ENCODE results near the gene FAM149B1.
"Not testable (repeated sequence)": the region's sequence is repeated elsewhere in the genome, so short reads cannot be mapped to it uniquely, and the experiment has no call there.

FAM149B1 gene

GRCh38 chr10:73167783-73168464, at the start of gene FAM149B1, which contains the start of gene ECD:
Gene FAM149B1 (plus strand): TSS chr10:73168119. CDS start chr10:73168340, 221 bp downstream.
Gene ECD (minus strand): TSS chr10:73168008. CDS start chr10:73163937, 4,071 bp downstream.
- DNase-seq, result peak; percentile 89

DNA sequence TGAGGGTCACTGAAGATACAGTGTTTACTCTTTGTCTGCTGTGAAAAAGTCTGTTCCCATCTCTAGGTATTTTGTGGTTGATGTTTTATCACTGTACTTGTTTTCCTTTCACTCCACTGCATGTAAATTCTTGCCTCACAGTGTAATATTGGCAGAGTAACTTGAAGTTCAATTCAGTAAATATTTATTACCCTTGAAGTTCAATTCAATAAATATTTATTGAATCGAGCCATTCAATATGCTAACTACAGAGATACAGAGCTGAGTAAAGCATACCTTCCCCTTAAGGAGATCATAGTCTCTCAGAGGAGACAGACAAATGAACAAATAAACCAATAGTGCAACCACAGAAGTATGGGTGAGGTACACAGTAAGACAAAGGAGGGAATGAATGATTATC, 48.5 kb upstream of the FAM149B1 start:
- no peak for DNase-seq

DNA sequence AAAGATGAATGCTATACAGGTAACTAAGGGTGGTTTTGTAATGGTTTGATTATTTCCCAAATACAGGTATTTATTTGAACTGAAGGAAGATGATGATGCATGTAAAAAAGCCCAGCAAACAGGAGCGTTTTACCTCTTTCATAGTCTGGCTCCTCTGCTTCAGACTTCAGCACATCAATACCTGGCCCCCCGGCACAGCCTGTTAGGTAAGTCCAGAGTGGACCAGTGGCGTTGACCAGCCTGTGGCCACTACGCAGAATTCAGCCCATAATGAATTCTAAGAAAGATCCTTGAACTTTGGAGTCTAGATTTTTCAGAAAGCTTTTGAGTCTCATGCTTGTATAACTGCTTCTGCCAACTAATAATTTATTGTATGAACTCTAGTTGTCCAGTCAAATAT, 48.0 kb upstream of the FAM149B1 start:
- no peak for DNase-seq

DNA sequence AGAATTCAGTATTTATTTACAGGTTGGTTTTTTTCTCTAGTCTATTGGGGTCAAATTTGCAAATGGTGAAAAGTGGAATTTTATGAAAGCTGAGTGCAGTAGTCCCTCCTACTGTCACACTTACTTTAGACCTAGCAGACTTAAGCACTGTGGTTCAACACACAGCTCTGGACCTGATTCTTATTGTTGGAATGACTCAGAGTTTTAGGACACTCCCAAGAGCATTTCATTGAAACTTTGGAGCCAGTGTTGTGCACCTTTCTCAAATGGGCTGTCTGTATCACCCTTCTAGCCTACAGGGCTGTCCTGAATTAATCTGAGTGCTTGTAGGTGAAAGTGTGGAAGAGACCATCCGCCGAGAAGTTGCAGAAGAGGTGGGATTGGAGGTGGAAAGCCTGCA, 41.6 kb upstream of the FAM149B1 start:
- no peak for DNase-seq

DNA sequence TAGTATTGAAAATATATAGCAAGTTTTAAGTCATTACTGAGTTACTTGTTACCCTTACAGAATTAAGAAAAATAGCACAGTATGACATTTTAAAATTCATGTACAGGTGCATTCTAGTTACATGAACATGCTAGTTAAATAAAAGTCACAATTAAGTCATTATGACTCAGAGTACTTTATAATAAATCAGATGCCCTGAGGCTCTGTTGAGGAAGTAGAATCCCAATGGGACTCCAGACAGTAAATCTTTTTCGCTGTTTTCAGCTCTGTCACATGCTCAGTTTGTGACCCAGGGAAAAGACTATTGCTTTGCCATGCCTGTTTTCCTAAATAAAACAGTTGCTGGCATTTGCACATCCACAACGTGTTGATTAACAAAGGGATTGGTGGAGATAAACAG, 36.6 kb upstream of the FAM149B1 start:
- DNase-seq, result no peak

GRCh38 chr10:73131913-73132686, 35.8 kb upstream of the FAM149B1 start:
- no peak for DNase-seq

GRCh38 chr10:73134727-73135126, 33.2 kb upstream of the FAM149B1 start:
- DNase-seq, result no peak

- DNase-seq, result no peak
Observed at GRCh38 chr10:73136627-73137026, 31.3 kb upstream of the FAM149B1 start.

- no peak for DNase-seq
Observed at GRCh38 chr10:73139251-73139650, 28.7 kb upstream of the FAM149B1 start.

- DNase-seq, result no peak
Observed at GRCh38 chr10:73141603-73142002, 26.3 kb upstream of the FAM149B1 start.

- DNase-seq, result not testable (repeated sequence)
Observed at GRCh38 chr10:73150633-73151413, 17.1 kb upstream of the FAM149B1 start.

GRCh38 chr10:73152009-73152408, 15.9 kb upstream of the FAM149B1 start:
- DNase-seq, result no peak

DNA sequence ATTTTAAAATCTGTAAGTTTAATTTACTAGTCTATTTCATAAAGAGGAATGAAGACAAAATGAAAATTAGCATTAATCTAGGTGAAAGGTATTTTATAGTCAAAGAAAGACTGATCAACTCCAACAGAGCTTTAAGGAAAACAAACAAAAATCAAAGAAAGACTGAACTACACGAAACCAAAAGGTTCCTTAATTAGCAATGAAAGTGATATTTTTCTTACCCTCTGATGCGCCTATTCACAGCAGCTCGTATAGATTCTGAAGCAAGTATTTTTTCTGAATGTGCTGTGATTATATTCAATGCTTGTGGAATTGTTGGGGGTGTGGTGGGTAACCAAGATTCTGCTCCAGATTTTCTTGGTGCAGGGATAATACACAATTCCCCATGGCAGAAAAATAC, 11.9 kb upstream of the FAM149B1 start:
- no peak for DNase-seq

- DNase-seq, result peak; percentile 49
Observed at GRCh38 chr10:73159038-73159648, 8.8 kb upstream of the FAM149B1 start.

DNA sequence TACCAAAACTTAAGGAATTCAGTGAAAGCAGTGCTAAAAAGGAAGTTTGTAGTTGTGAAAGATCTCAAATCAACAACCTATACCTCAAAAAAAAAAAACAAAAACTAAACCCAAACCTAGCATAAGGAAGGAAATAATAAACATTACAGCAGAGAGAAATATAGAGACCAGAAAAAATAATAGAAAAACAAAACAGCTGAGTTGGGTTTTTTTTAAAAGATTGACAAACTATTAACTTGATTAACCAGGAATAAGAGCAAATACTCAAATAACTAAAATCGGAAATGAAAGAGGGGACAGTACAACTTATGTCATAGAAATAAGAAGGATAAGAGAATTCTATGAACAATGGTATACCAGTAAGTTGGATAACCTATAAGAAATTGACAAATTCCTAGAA, 6.8 kb upstream of the FAM149B1 start:
- DNase-seq, result no peak

- no peak for DNase-seq
Observed at GRCh38 chr10:73161662-73162061, 6.3 kb upstream of the FAM149B1 start.

GRCh38 chr10:73163096-73163495, 4.8 kb upstream of the FAM149B1 start:
- no peak for DNase-seq

GRCh38 chr10:73166972-73167371, 947 bp upstream of the FAM149B1 start:
- no peak for DNase-seq

- DNase-seq, result no peak
Observed at GRCh38 chr10:73167458-73167782, 499 bp upstream of the FAM149B1 start.

- no peak for DNase-seq
Observed at GRCh38 chr10:73168465-73168803, 515 bp downstream of the FAM149B1 start.

- DNase-seq, result no peak
Observed at GRCh38 chr10:73169320-73169719, 1.4 kb downstream of the FAM149B1 start.

DNA sequence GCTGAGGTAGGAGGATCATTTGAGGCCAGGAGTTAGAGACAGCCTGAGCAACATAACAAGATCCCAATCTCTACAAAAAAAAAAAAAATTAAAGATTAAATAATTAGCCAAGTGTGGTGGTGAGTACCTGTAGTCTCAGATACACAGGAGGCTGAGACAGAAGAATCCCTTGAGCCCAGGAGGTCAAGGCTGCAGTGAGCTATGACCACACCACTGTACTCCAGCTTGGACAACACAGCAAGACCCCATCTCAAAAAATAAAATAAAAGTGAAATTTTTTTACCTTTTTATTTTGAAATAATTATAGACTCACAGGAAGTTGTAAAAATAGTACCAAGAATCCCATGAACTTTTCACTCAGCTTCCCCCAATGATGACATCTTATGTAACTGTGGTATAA, 4.9 kb downstream of the FAM149B1 start:
- no peak for DNase-seq

DNA sequence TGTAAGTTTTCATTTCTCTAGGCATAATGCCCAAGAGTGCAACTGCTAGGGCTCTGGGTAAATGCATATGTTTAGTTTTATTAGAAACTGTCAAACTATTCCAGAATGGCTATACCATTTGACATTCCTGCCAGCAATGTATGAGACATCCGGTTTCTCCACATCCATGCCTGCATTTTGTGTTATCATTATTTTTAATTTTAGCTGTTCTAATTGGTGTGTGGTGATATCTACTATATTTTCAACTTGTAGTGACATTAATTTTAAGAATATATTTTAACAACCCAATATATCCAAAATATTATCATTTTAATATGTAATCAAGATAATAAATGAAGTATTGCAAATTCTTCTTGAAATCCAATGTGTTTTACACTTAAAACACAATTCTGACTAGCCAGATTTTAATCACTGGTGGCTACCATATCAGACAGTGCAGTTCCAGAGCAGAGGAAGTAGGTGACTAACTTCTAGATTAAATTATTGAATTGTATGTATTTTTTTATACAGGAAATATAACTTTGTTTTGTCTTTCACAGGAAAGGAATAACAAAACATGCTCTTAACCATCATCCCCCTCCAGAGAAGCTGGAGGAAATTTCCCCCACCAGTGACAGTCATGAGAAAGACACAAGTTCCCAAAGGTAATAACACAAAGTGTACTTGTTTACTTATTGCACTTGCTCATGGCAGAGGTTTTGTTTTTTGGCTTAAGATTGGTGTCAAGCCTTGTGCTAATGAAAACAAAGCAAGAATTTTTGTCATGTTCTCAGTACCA, 6.4 kb downstream of the FAM149B1 start:
- DNase-seq, result no peak

Data from activated CD4-positive, CD25-positive, alpha-beta regulatory T cell treated with anti-CD3 and anti-CD28 coated beads, Interleukin-2, amount 50 U/mL, for 72 hours (primary cell).